Measurements from ENCODE around the gene OR8K5.

The OR8K5 gene

GRCh38 chr11:56140151-56140661, 19.9 kb downstream of the OR8K5 start, which contains the start of gene OR8J3:
OR8J3 (minus strand) TSS chr11:56140201; CDS start chr11:56137718, 2,483 bp downstream.
- no peak within 1 kb of the TSS for H3K4me3 Mint-ChIP-seq
- no peaks in the 10 kb centered on the region for H3K36me3 Mint-ChIP-seq (ENCODE audit: low read depth)
- no peak within 1 kb of the TSS for H3K27ac Mint-ChIP-seq
- no peaks in the 10 kb centered on the region for H3K4me1 Mint-ChIP-seq
- no peak for TF ChIP-seq CTCF (IDR thresholded peaks at IDR 0.05)
- no peaks in the 10 kb centered on the region for H3K9me3 Mint-ChIP-seq
- no peak for DNase-seq
- H3K27me3 Mint-ChIP-seq (ENCODE audit: low read depth, poor library complexity), result peaks cover 4% of the 10 kb centered on the region

- H3K4me3 Mint-ChIP-seq, result no peak within 1 kb of the TSS
- no peak for TF ChIP-seq CTCF (IDR thresholded peaks at IDR 0.05)
- no peaks in the 10 kb centered on the region for H3K4me1 Mint-ChIP-seq
- no peak for DNase-seq
- H3K9me3 Mint-ChIP-seq, result no peaks in the 10 kb centered on the region
- H3K27me3 Mint-ChIP-seq (ENCODE audit: low read depth, poor library complexity), result no peaks in the 10 kb centered on the region
- H3K36me3 Mint-ChIP-seq (ENCODE audit: low read depth), result no peaks in the 10 kb centered on the region
- no peak within 1 kb of the TSS for H3K27ac Mint-ChIP-seq
These were observed 38.0 kb downstream of the OR8K5 start, which contains the start of gene OR8H3 for GRCh38 chr11:56122073-56122472. OR8H3 (plus strand) TSS chr11:56122373; CDS start chr11:56122373, 0 bp downstream.

All from nephron progenitor cell (in vitro differentiated cells).